HepG2 (cell line): ENCODE data around the gene MYO7B. TPM values are rescaled to one million over a fixed set of nuclear protein-coding genes. Genes with fewer than 3 reads are reported as not detected.

Experiments
- ATAC-seq: fragments of 200-7000 bp; cut with Tn5 transposase; 3 replicates; pipeline ENCODE4 v1.9.1; 2020; ENCODE audit warnings: mild to moderate bottlenecking, moderate library complexity
- BruUV-seq: library from RNA; stranded (reverse); fragments of 400-500 nt; replicated peaks from 2 replicates; lab custom pipeline; 2021; lab: Mats Ljungman, UMichigan
- CTCF ChIA-PET: fragments of 300-600 bp; formaldehyde crosslinking; extraction: SDS; loops from one replicate; lab custom pipeline; 2021; ENCODE audit warnings: low total read pairs, inconsistent platforms, low intra/inter-chr PET ratio; lab: Yijun Ruan, JAX
- POLR2A ChIA-PET: fragments of 350-600 bp; sonication (Branson Sonifier 250); formaldehyde crosslinking; loops from one replicate; lab custom pipeline; 2020; ENCODE audit warnings: antibody characterized with exemption, inconsistent platforms; lab: Yijun Ruan, JAX
- DNase-seq: peaks from one replicate; pipeline ENCODE4 v3.0.0-alpha.2; 2015; ENCODE audit warnings: low spot score
- FAIRE-seq: peaks from 3 replicates; lab custom pipeline; 2011; peaks lifted over from hg19 to GRCh38; lab: Jason Lieb, UNC
- H2AFZ ChIP-seq: one replicate; pipeline ENCODE4 v1.6.1; 2011; ENCODE audit warnings: low read length, inconsistent platforms
- H3K27ac ChIP-seq: fragments of 300-600 bp; 3 replicates; pipeline ENCODE4 v1.8.0; 2011; ENCODE audit warnings: mixed run types, mild to moderate bottlenecking, mixed read lengths, low read length, inconsistent platforms; ENCODE audit not compliant: insufficient read depth; ENCODE audit errors: extremely low read length
- H3K27me3 ChIP-seq, 2 experiments: fragments of 200-600 bp in 1 of 2; 2 replicates in 1 of 2; 3 replicates in 1 of 2; pipeline versions ENCODE4 v1.6.0 to v1.8.0; 2011; ENCODE audit warnings: low read length in 2 of 2, mild to moderate bottlenecking in 2 of 2, moderate library complexity in 2 of 2, inconsistent platforms in 1 of 2; ENCODE audit not compliant: insufficient read depth in 2 of 2, control insufficient read depth in 1 of 2
- H3K36me3 ChIP-seq, 2 experiments: fragments of 200-600 bp in 1 of 2; replicated peaks in 1 of 2; 2 replicates in 1 of 2; 3 replicates in 1 of 2; pipeline versions ENCODE4 v1.5.1 to v1.8.0; 2011; ENCODE audit warnings: low read length in 2 of 2, inconsistent platforms in 1 of 2; ENCODE audit not compliant: insufficient read depth in 2 of 2, control insufficient read depth in 1 of 2
- H3K4me1 ChIP-seq: 2 replicates; pipeline ENCODE4 v1.5.1; 2012; ENCODE audit warnings: low read length, inconsistent platforms; ENCODE audit not compliant: insufficient read depth
- H3K4me2 ChIP-seq: 2 replicates; pipeline ENCODE4 v1.6.0; 2011; ENCODE audit warnings: low read depth, low read length, inconsistent platforms
- H3K4me3 ChIP-seq, 3 experiments: fragments of 200-600 bp in 1 of 3; sonication (generic), shearing (Covaris generic) in 1 of 3; replicated peaks in 1 of 3; 2 replicates each; pipeline ENCODE4 v1.5.1; 2011 to 2016; ENCODE audit warnings: low read length in 3 of 3, inconsistent platforms in 2 of 3, low read depth in 2 of 3, mild to moderate bottlenecking in 2 of 3, control low read depth in 1 of 3, mixed read lengths in 1 of 3; ENCODE audit not compliant: insufficient read depth in 1 of 3
- H3K79me2 ChIP-seq: one replicate; pipeline ENCODE4 v1.6.1; 2011; ENCODE audit warnings: low read length, inconsistent platforms; ENCODE audit not compliant: insufficient read depth
- H3K9ac ChIP-seq: 2 replicates; pipeline ENCODE4 v1.6.0; 2011; ENCODE audit warnings: mild to moderate bottlenecking, low read depth, low read length, inconsistent platforms; ENCODE audit not compliant: insufficient read depth
- H3K9me3 ChIP-seq: 2 replicates; pipeline ENCODE4 v1.5.1; 2012; ENCODE audit warnings: mild to moderate bottlenecking, low read length
- H4K20me1 ChIP-seq: 2 replicates; pipeline ENCODE4 v1.6.0; 2011; ENCODE audit warnings: inconsistent platforms, mild to moderate bottlenecking, low read length, moderate library complexity; ENCODE audit not compliant: insufficient read depth
- CREM ChIP-seq, 2 experiments: sonication (generic) in 1 of 2; formaldehyde crosslinking in 1 of 2; IDR thresholded peaks; 2 replicates each; pipeline versions ENCODE4 v1.4.0 to v1.6.1; 2016 to 2020; ENCODE audit warnings: antibody characterized with exemption in 1 of 2, mild to moderate bottlenecking in 1 of 2, missing genetic modification reagents in 1 of 2
- GABPA ChIP-seq, 2 experiments: IDR thresholded peaks; 2 replicates each; pipeline ENCODE4 v1.6.1; 2011 to 2016; ENCODE audit warnings: low read depth in 2 of 2, low read length in 1 of 2, missing biosample characterization in 1 of 2, missing genetic modification characterization in 1 of 2
- HDAC1 ChIP-seq: sonication (generic); formaldehyde crosslinking; IDR thresholded peaks from 2 replicates; pipeline ENCODE4 v1.5.1; 2020; ENCODE audit warnings: mild to moderate bottlenecking, missing genetic modification reagents
- MAX ChIP-seq: IDR thresholded peaks from 2 replicates; pipeline ENCODE4 v1.6.1; 2012; ENCODE audit warnings: inconsistent platforms
- SALL1 ChIP-seq: sonication (generic); formaldehyde crosslinking; IDR thresholded peaks from 2 replicates; pipeline ENCODE4 v1.8.0; 2022; ENCODE audit warnings: mild to moderate bottlenecking, missing genetic modification reagents
- SRY ChIP-seq: sonication (generic); formaldehyde crosslinking; IDR thresholded peaks from 2 replicates; pipeline ENCODE4 v1.8.0; 2022; ENCODE audit warnings: mild to moderate bottlenecking, missing genetic modification reagents
- ZNF687 ChIP-seq: sonication (generic); formaldehyde crosslinking; IDR thresholded peaks from 2 replicates; pipeline ENCODE4 v1.5.1; 2020; ENCODE audit warnings: mild to moderate bottlenecking, missing genetic modification reagents, moderate library complexity
- ZNF7 ChIP-seq: IDR thresholded peaks from 2 replicates; pipeline ENCODE4 v1.6.1; 2016; ENCODE audit warnings: missing biosample characterization, missing genetic modification reagents
- ZNF75D ChIP-seq: sonication (generic); formaldehyde crosslinking; IDR thresholded peaks from 2 replicates; pipeline ENCODE4 v1.8.1; 2023; ENCODE audit warnings: missing genetic modification reagents, mild to moderate bottlenecking, borderline replicate concordance
- ZNF792 ChIP-seq: IDR thresholded peaks from 2 replicates; pipeline ENCODE4 v1.6.1; 2016
- ZSCAN20 ChIP-seq: sonication (generic); formaldehyde crosslinking; IDR thresholded peaks from 2 replicates; pipeline ENCODE4 v1.4.0; 2020; ENCODE audit warnings: missing genetic modification reagents, mild to moderate bottlenecking, borderline replicate concordance
- WGBS: methylation state at CpG from one replicate; pipeline ENCODE4 v1.1.6; 2017; ENCODE audit warnings: low lambda C conversion rate; 5-methylcytosine and 5-hydroxymethylcytosine counted together
- in situ Hi-C: cut with HindIII; loops from 2 replicates; pipeline ENCODE4 v1.10.0; 2017; ENCODE audit warnings: low pct_unique_long_range_greater_than_20kb; ENCODE audit not compliant: extremely low pct_ligation_motif_present
- intact Hi-C: fragments of 100-400 bp; cut with micrococcal nuclease; formaldehyde crosslinking; loops from one replicate; pipeline ENCODE4 v1.10.0; 2022; ENCODE audit not compliant: unreplicated experiment
- polyA plus RNA-seq, 8 experiments: library from polyadenylated mRNA; depleted of rRNA in 3 of 8; stranded (reverse) in 7 of 8; unstranded in 1 of 8; fragments of >200 nt; fragmentation: Illumina TruSeq in 4 of 8; extraction: Trizol in 4 of 8; gene quantifications; 2 replicates each; pipeline versions ENCODE4 v1.2.1 to v1.2.3, GENCODE V29; 2011 to 2016; ENCODE audit warnings: low read depth in 4 of 8, missing spikeins in 1 of 8, mixed read lengths in 1 of 8; ENCODE audit not compliant: insufficient read depth in 1 of 8
- total RNA-seq, 5 experiments: library from RNA; depleted of rRNA; stranded (reverse); fragments of >200 nt; fragmentation: Illumina TruSeq; extraction: Trizol; gene quantifications; 2 replicates each; pipeline ENCODE4 v1.2.3, GENCODE V29; 2016; ENCODE audit warnings: low read depth in 1 of 5

MYO7B gene
- total and polyA plus RNA-seq, 2 of the 13 experiments (the other 11 are each of a cell fraction or from before 2014, with no cell fraction given), result not detected

- no TSS peak for BruUV-seq
- no peak for DNase-seq
- CTCF ChIA-PET, result no interaction called here
- H2AFZ ChIP-seq, result no peak overlapping the region
- no peak overlapping the region for H3K9ac ChIP-seq
- peaks cover 11% of the 10 kb centered on the region for H3K4me1 ChIP-seq
- no peak overlapping the region for H3K4me2 ChIP-seq
- no peak for FAIRE-seq
- in situ Hi-C loops, result no loop called here
- peak; percentile 4; the same call in 2 of the 3 replicates for ATAC-seq
- no peaks in the 10 kb centered on the region for H3K79me2 ChIP-seq
- no peaks in the 10 kb centered on the region for H4K20me1 ChIP-seq
- H3K9me3 ChIP-seq, result no peaks in the 10 kb centered on the region
- no peak overlapping the region for H3K4me3 ChIP-seq
- intact Hi-C loops, result loop anchor here (10.0 kb wide), 1 partner anchor 231 kb away; no protein-coding TSS in a partner anchor
- no peak overlapping the region for H3K27ac ChIP-seq
- TF ChIP-seq ZNF687 (CRISPR knock-in tag) (0 out of 2 replicates have a peak, but pooled peaks have one; percentile 14), ZSCAN20 (CRISPR knock-in tag) (no peak), HDAC1 (CRISPR knock-in tag) (no peak), CREM (IDR thresholded peaks at IDR 0.05) (no peak), CREM (CRISPR knock-in tag; IDR thresholded peaks at IDR 0.05) (no peak), ZNF75D (CRISPR knock-in tag) (no peak), SRY (CRISPR knock-in tag) (no peak), SALL1 (CRISPR knock-in tag) (no peak), ZNF7 (no peak), GABPA (IDR thresholded peaks at IDR 0.05; ENCODE audit: low read depth, low read length) (no peak), GABPA (CRISPR knock-in tag; IDR thresholded peaks at IDR 0.05; ENCODE audit: low read depth) (no peak), MAX (peak; percentile 21; the same call in 1 of the 2 replicates), ZNF792 (CRISPR knock-in tag) (no peak)
- H3K36me3 ChIP-seq, result no peaks in the 10 kb centered on the region
- H3K27me3 ChIP-seq, result peaks cover 2 to 19% of the 10 kb centered on the region in 2 experiments; a peak in 4 of 5 replicates
- WGBS, result 40% methylated on average over 20 of the region's 27 CpGs
- POLR2A ChIA-PET, result interaction anchor here (1.1 to 1.2 kb wide), 2 partner anchors 56 to 107 kb away, joined by 3 read pairs; no protein-coding TSS in a partner anchor
Observed at GRCh38 chr2:127593228-127594115, 58.0 kb downstream of the MYO7B start.
